Posterior cingulate gyrus (tissue), 11 donors: ENCODE data around the gene MERTK.
"Not testable (repeated sequence)": the region's sequence is repeated elsewhere in the genome, so short reads cannot be mapped to it uniquely, and the experiment has no call there.

Experiments used
- DNase-seq, 10 donors: peaks; one replicate each; pipeline versions ENCODE4 v3.0.0 to v3.0.0-alpha.2; 2020 to 2021; ENCODE audit warnings: mixed read lengths in 3 of 10
- intact Hi-C: fragments of 100-400 bp; cut with DNase I; formaldehyde crosslinking; loops from one replicate; pipeline ENCODE4 v1.15.1; 2023

Gene MERTK

DNA sequence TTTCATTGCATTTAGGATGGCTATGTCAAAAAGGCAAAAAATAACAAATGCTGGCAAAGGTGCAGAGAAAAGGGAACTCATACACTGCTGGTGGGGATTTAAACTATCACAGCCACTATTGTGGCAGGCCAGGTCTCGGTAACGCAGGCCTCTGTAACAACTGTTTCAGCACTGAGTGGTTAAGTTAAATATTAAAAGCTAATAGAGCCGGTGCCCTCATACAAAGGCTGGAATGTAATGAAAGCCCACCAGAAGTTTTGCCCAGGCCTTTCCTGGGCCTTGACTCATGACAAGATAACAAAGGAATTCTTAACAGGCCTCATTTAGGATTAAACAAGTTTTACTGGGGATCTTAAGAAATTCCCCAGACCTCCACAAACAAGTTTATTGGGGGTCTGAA lies 10.7 kb downstream of the MERTK start:
- intact Hi-C loops: no loop called here
- no peak for DNase-seq

DNA sequence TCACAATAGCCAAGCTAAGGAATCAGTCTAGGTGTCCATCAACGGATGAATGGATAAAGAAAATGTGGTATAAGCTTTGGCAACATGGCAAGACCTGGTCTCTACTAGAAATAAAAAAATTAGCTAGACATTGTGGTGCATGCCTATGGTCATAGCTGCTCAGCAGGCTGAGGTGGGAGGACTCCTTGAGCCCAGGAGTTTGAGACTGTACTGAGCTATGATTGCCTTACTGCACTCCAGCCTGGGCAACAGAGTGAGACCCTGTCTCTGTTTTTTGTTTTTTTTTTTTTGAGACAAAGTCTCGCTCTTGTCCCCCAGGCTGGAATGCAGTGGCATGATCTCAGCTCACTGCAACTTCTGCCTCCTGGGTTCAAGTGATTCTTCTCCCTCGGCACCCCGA lies 11.6 kb downstream of the MERTK start:
- intact Hi-C loops: not testable (repeated sequence)

DNA sequence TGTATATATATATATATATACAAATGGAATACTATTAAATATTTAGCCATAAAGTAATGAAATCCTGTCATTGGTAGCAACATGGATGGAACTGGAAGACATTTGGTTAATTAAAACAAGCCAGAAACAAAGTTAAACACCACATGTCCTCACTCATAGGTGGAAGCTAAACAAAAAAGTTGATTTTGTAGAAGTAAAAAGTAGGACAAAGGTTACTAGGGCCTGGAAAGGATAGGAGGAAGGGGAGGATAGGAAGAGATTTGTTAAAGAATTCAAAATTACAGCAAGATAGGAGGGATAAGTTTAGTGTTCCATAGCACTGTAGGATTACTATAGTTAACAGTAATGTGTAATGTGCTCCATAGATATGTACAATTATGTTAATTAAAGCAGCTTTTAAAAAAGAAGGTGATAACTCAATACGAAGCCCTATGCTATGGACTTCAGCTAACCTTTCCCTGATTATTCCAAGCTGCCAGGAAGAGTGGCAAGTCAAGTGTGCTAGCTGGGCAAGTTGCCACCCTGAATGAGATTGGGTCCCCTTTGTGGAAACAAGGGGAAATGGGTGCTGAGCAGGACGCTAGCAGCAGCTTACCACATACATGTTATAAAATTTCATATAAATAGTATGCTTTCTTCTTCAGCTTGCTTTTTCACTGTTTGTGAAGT lies 12.3 kb downstream of the MERTK start:
- DNase-seq: no peak

More for the DNA sequence above, 11.6 kb downstream of the MERTK start:
- DNase-seq: not testable (repeated sequence)

DNA sequence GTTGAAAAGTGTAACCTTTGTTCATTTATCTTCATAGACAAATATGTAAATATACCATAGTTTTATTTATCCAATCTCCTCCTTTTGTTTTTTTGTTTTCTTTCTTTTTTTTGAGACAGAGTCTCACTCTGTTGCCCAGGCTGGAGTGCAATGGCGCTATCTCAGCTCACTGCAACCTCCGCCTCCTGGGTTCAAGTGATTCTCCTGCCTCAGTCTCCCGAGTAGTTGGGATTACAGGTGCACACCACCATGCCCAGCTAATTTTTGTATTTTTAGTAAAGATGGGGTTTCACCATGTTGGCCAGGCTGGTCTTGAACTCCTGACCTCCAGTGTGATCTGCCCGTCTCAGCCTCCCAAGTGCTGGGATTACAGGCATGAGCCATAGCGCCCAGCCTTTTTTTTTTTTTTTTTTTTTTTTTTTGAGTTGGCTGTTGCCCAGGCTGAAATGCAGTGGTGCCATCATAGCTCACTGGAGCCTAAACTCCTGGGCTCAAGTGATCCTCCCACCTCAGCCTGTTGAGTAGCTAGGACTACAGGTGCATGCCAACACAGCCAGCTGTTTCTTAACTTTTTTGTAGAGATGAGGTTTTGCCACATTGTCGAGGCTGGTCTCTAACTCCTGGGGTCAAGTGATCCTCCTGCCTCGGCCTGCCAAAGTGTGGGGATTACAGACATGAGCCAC lies 13.0 kb downstream of the MERTK start:
- intact Hi-C loops, DNase-seq: not testable (repeated sequence)

More for the DNA sequence above, 12.3 kb downstream of the MERTK start:
- intact Hi-C loops: no loop called here

DNA sequence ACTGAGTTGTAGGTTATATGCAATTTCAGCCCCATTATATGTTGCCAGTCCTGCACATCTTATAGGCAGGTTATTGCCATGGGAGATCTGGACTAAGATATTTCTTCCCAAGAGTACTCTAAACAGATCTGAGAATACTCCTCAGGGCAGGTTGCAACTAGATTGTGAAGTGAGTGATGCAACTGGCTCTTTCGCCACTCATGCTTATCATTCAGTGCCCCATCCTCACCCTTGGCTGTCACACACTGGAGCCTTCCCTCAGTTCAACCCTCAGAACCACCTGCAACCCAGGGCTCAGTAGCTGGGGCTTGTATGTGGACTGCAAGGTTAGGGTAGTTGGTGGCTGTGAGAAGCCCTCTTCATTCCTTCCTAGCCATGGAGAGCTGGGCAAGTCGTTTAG lies 14.1 kb downstream of the MERTK start:
- no peak for DNase-seq
- intact Hi-C loops: no loop called here

DNA sequence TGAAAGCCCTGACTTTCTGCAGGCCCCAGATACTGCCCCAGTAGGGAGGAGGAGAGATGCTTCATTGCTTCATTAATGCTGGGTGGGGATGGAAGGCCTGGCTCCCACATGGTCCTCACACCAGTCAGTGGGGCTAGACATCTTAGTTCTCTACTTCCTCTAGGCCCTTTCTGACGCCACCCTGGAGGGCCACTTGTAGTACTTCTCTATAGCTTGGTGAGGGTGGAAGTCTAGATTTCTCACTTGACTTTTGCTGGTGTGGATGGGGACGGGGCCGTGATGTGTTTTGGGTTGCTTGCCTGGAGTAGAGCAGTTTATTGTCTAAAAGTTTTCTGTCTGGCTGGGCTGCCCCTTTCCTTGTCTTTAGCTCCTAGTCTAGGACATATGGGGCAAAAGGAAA lies 18.7 kb downstream of the MERTK start:
- intact Hi-C loops: no loop called here
- no peak for DNase-seq

DNA sequence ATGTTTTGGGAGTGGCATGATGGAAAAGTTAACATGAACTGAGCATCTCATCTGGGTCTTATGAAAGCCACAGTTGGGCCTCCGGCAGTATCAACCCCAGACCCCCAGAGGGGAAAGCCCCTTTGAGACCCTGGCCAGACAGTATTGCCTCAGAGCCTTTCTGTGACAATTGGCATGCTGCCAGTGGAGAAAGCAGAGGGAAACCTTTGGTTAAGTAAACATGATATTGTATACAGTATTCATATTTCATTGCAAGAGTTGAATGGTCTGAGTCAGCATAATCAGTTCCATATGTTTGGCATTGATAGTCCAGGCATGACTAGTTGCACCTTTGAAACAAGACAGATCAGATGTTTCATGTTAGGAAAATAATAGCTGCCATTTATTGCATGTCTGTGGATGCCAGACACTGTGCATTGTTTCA lies 20.0 kb downstream of the MERTK start:
- intact Hi-C loops: no loop called here
- no peak for DNase-seq

DNA sequence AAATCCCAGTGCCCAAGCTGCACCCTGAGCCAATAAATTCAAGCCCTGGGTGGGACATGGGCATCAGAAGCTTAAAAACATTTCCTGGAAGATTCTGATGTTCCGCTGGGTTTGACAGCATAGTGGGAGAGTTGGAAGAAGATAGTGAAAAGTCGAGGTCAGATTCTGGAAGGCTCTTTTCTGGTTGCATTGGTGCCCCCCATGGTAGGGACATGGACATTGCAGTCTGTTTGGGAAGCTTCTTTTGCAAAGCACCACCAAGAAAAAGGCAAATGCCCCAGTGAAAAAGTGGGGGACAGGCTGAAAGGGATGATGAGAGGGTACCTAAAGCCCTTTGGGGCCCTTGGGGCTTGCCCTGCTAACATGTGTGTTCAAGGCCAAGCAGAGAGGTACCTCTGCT lies 21.0 kb downstream of the MERTK start:
- DNase-seq: no peak
- intact Hi-C loops: no loop called here

DNA sequence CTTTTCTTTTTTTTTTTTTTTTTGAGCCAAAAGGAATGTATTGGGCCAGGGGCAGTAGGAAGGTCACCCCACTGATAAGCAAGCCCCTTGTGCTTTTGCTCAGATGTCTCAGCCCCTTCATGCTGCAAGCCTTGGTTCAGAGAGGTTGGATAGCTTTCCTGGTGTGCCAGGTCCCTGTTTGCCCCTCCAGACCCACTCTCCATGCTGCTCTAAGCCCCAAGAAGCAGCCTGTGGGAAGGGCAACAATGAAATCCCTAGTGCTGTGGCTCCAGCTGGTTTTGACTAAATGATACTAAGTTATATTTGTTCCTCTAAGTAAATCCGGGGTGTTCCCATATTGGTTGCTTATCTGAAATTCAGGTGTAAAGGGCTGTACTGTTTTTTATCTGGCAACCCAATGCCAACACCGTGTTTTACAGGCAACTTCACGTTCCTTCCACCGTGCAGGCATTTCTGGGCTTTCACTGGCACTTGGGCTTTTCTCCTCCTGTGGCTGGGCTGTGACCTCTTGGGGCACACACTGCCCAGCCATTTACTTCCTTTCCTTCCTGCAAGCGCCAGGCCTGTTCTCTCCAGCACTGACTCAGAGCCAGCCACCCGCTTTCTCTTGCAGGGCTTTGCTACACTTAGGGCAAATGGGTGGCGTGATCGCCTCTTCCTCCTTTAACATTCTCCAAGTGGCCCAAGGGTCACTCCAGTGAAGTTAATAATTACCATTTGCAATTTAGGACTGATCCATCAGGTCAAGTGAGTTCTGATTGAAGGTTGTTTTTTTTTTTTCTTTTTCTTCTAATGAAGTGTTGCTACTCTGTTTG lies 21.6 kb downstream of the MERTK start:
- DNase-seq: peak; percentile 25 to 90 (median 50)
- intact Hi-C loops: loop anchor here (1.0 to 2.0 kb wide), 2 partner anchors 14 to 21 kb away; partner anchors contain the start of gene MERTK

DNA sequence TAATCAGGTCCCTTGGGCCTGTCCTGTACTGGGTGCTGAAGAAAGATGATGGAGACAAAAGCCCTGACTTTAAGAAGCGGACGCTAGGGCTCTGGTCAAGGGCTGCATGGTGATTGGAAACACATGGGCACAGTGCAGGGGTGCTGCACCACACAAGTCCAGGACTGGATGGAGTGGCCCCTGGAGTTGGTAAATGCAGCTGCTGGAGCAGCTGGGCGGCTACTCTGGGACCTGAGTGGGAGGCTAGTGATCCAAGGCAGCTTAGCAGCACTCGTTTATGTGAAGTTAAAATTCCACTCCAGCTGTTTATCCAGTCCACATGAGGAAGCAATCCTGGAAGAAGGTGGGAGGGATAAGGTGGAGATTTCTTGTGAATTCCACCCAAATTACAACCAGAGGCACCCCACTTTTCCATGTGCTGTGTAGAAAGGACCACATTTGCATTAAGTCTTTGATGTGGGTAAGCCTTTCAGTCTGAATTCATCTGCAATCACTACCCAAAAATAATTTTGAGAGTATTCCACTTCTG lies 24.9 kb downstream of the MERTK start:
- intact Hi-C loops: no loop called here
- DNase-seq: no peak

DNA sequence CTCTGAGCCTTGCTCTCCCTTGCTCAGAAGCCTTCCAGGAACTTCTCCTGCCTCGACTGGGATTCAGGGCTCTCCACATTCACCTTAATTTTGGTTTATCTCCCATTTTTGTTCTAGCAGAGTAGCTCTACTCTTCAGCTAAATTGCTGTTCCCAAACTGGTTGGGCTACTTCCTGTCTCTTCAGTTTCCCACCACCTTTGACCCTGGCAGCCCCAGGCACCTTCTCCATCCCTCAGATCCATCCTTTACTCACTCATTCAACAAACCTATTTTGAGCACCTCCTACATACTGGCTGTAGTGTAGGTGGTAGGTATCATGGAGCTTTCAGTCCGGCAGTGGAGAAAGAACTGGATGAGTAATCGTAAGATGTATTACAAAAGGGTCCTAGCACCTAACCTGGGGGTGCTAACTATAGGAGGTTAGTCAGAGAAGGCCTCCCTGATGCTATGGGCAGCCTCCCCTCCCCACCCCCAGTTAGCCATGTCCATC lies 26.3 kb downstream of the MERTK start:
- intact Hi-C loops: no loop called here

DNA sequence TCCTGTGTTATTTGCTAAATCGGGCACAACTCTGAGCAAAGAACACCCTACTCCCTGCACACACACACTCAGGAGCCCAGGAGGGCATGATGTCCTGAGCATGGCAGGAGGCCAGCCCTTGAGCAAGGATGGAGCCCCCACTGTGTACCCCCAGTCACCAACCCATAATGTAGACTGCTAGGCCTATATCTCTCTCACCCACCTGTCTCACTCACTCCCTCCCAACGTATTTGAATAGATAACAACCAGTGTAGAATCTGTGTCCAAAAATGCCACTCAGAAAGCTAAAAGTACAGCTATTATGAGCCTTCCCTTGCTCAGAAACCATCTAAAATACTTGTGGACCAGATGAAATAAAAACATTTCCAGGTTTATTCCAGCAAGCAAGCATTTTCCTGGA lies 29.3 kb downstream of the MERTK start:
- intact Hi-C loops: no loop called here
- DNase-seq: no peak

More for the DNA sequence above, 26.3 kb downstream of the MERTK start:
- DNase-seq: no peak

DNA sequence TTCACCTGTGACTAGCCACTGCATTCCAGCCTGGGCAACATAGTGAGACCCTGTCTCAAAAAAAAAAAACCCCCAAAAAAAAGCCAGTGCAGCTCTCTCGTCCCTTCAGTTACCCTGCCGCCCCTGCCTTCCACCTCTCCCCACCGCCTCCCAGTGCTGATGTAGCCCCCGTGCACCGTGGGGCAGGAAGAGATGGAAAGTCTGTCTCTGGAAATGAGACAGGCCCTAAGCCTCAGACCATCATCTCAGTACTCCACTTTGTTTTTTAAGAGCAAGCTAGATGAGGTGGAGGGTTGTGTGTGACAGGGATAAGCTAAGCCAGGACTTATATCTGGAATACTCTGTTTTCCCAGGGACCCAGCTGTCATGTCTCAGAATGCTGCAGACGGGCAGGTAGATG lies 32.0 kb downstream of the MERTK start:
- DNase-seq: no peak
- intact Hi-C loops: no loop called here

DNA sequence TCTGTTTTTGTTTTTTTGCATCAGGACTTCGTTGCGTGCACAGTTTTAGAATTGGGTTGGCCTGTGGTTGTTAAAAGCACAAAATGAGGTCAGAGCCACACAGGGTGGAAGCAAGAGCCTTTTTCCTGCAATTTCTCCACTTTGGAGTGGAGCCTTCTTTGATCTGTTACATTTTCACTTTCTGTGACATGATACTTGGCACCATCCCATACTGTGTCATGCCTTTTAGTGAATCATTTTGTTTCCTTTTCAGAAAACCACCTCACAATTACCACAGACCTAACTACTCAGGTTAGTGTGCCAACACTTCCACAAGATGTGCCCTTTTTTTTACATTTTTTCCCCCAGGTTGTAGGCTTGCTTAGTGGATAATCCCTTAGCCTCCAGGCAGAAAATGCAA lies 32.5 kb downstream of the MERTK start:
- intact Hi-C loops: no loop called here
- no peak for DNase-seq

DNA sequence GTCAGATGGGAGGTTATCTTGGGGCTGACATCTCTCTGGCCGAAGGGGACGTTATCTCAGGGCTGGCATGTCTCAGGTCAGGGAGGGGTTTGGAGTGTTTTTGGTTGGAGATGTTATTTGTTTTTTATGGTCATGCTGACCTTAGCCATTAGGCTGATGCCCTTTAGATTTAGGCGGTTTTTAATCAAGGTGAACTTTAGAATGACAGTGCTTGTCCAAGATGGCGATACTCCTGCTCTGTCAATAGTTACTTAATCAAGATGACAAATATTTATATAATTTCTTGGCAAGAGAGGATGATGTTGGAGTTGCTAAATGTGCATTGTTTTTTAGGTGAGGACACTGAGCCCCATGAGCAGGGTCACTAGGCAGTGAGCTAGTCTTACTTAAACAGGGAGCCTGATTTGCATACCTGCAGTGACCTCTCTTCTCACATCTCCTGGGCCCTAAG lies 34.5 kb downstream of the MERTK start:
- DNase-seq: no peak
- intact Hi-C loops: no loop called here

DNA sequence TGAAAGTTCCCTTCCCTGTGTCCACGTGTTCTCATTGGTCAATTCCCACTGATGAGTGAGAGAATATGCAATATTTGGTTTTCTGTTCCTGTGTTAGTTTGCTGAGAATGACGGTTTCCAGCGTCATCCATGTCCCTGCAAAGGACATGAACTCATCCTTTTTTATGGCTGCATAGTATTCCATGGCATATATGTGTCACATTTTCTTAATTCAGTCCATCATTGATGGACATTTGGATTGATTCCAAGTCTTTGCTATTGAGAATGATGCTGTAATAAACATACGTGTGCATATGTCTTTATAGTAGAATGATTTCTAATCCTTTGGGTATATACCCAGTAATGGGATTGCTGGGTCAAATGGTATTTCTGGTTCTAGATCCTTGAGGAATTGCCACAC lies 35.5 kb downstream of the MERTK start:
- DNase-seq, intact Hi-C loops: not testable (repeated sequence)

DNA sequence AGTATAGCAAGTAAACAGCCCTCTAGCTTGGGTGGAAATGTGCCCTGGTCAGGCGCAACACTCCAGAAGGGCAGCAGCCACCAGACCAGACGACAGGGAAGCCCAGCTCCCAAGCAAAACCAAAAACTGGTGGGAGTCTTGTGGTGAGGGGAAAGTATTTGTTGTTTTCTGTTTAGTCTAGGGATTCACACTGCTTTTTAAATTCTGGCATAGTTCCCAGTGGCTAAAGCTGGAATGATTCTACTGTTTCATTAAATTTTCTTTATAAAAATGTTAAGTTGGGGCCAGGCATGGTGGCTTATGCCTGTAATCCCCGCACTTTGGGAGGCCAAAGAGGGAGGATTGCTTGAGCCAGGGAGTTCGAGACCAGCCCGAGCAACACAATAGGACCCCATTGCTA lies 38.5 kb downstream of the MERTK start:
- DNase-seq: no peak
- intact Hi-C loops: no loop called here

DNA sequence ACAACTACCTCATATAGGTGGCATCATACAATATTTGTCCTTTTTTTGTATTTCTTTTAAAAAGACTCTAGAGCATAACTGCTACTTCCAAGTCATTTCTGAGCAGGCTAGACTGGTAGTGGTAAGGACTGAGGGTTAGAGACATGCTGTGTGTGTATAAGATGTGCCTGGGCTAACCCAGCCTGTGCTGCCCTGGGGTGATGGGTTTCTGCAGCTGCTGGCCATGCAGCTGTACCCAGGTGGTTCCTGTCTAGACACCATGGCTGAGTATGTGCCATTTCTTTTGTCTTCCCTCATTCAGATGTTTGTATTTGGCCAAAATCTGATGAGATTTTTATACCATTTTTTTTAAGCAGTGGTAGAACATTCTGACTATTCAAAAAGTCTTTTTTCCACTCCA lies 40.0 kb downstream of the MERTK start:
- intact Hi-C loops: no loop called here
- DNase-seq: no peak

DNA sequence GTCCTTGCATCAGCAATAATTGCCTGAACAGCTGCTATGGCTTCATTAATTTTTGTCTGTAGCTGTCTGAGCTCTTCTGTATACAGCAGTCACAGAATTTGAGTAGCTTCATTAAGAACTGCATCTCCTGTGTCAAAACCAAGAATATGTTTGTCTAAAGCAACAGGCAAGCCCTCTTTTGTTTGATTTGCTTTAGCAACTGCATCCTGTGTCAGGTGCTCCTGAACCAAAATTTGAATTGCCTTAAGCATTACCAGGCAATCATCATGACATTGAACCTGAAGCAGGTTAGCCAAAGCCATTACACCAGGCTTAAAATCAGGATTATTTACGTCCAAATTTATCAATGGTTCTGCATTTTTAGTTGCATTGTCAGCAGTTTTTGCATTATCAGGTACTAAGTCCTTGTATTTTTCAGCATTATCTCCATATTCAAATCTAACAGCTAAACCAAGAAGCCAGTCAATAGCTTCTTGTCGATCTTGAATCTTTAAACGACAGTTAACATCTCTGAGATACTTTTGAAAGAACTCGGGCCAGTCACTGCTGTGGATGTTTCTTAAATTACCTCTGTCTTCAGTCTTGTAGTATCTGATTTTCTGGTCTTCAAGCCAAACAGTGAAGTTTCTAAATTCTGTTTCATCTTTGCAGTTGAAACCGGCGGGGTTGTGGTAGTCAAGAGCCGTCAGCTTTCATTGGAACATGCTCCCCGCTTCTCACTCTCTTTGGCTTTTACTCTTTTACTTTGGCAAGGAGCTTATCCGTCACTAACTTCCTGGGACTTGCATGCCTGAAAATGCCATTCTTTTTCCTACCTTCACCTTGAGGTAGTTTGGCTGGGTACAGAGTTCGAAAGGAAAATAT lies 42.2 kb downstream of the MERTK start:
- intact Hi-C loops: no loop called here
- no peak for DNase-seq

DNA sequence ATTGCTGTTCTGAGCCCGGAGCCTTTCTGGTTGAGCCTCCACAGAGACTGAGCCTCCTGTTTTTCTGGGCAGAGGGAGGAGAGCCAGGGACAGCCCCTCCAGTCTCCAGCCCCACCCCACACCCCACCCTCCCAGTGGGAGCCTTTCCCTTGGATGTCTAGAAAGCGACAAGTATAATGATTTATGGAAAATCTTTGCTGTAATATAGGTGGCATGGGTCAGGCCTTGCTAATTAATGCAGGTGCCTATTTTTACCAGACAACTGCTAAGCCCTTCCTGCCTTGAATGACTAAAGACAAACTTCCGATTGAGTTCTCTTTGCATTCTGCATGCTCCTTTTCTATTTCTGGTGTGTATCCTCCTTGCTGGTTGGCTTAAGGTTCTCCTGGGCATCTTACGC lies 43.1 kb downstream of the MERTK start:
- no peak for DNase-seq
- intact Hi-C loops: no loop called here
